GM11168 (cell line): Measurements from ENCODE around the gene GDF10.

Source experiments
- in situ Hi-C: fragments of 300-500 bp; cut with MboI; formaldehyde crosslinking; loops from one replicate; pipeline ENCODE4 v1.12.0; 2022; ENCODE audit warnings: low sequenced_read_pairs; ENCODE audit not compliant: unreplicated experiment

Gene GDF10

GRCh38 chr10:47326927-47327330, 26.9 kb downstream of the GDF10 start:
- in situ Hi-C loops = no loop called here

- in situ Hi-C loops = no loop called here
Observed at GRCh38 chr10:47329855-47330254, 29.9 kb downstream of the GDF10 start.

GRCh38 chr10:47330366-47330765, 30.4 kb downstream of the GDF10 start:
- in situ Hi-C loops = no loop called here

GRCh38 chr10:47330804-47331203, 30.8 kb downstream of the GDF10 start:
- in situ Hi-C loops = no loop called here

GRCh38 chr10:47331491-47331890, 31.5 kb downstream of the GDF10 start:
- in situ Hi-C loops = no loop called here

- in situ Hi-C loops = no loop called here
Observed at GRCh38 chr10:47331954-47332353, 32.0 kb downstream of the GDF10 start.

- in situ Hi-C loops = no loop called here
Observed at GRCh38 chr10:47332371-47332770, 32.4 kb downstream of the GDF10 start.

GRCh38 chr10:47332946-47333345, 32.9 kb downstream of the GDF10 start:
- in situ Hi-C loops = no loop called here

GRCh38 chr10:47333532-47333931, 33.5 kb downstream of the GDF10 start:
- in situ Hi-C loops = no loop called here

GRCh38 chr10:47334466-47335295, 34.7 kb downstream of the GDF10 start:
- in situ Hi-C loops = no loop called here

GRCh38 chr10:47335906-47336305, 35.9 kb downstream of the GDF10 start:
- in situ Hi-C loops = no loop called here

- in situ Hi-C loops = no loop called here
Observed at GRCh38 chr10:47336387-47337134, 36.6 kb downstream of the GDF10 start.

- in situ Hi-C loops = no loop called here
Observed at GRCh38 chr10:47337310-47337709, 37.3 kb downstream of the GDF10 start.

GRCh38 chr10:47339186-47339735, 39.3 kb downstream of the GDF10 start:
- in situ Hi-C loops = no loop called here

- in situ Hi-C loops = no loop called here
Observed at GRCh38 chr10:47339759-47340607, 40.0 kb downstream of the GDF10 start.

GRCh38 chr10:47340608-47341170, 40.7 kb downstream of the GDF10 start:
- in situ Hi-C loops = no loop called here

GRCh38 chr10:47344996-47345870, 45.2 kb downstream of the GDF10 start:
- in situ Hi-C loops = no loop called here

- in situ Hi-C loops = no loop called here
Observed at GRCh38 chr10:47346581-47347302, 46.7 kb downstream of the GDF10 start.

- in situ Hi-C loops = no loop called here
Observed at GRCh38 chr10:47347303-47347675, 47.3 kb downstream of the GDF10 start.
